Sigmoid colon (tissue), 7 donors: ENCODE results near the gene OGFR. TPM values are rescaled to one million over a fixed set of nuclear protein-coding genes. Genes with fewer than 3 reads are reported as not detected.
A peak's percentile ranks its signal among the peaks of the same experiment; 100 is the strongest.

Experiments
- DNase-seq: peaks from one replicate; pipeline ENCODE4 v3.0.0-alpha.2; 2019
- H3K27ac ChIP-seq, 4 donors: fragments of 200-600 bp; sonication (generic); one replicate each; pipeline ENCODE4 v1.5.1; 2016 to 2019; ENCODE audit warnings: mild to moderate bottlenecking in 1 of 4
- H3K27me3 ChIP-seq, 3 donors: fragments of 200-600 bp; sonication (generic); one replicate each; pipeline ENCODE4 v1.5.1; 2019; ENCODE audit warnings: mild to moderate bottlenecking in 1 of 3
- H3K36me3 ChIP-seq, 4 donors: fragments of 200-600 bp; sonication (generic); one replicate each; pipeline ENCODE4 v1.5.1; 2016 to 2019
- H3K4me1 ChIP-seq, 4 donors: fragments of 200-600 bp; sonication (generic); one replicate each; pipeline ENCODE4 v1.5.1; 2017 to 2019
- H3K4me3 ChIP-seq, 4 donors: fragments of 200-600 bp; sonication (generic); one replicate each; pipeline ENCODE4 v1.5.1; 2017 to 2019; ENCODE audit warnings: mild to moderate bottlenecking in 2 of 4, moderate library complexity in 1 of 4
- H3K9me3 ChIP-seq, 4 donors: fragments of 200-600 bp in 3 of 4; sonication (generic) in 3 of 4; one replicate each; pipeline versions ENCODE4 v1.5.1 to v1.6.1; 2013 to 2019
- CTCF ChIP-seq, 4 experiments: fragments of 450-650 bp in 3 of 4; fragments of 200-600 bp in 1 of 4; IDR thresholded peaks; one replicate each; pipeline ENCODE4 v1.5.1; 2016 to 2019; ENCODE audit warnings: antibody characterized with exemption in 4 of 4, mild to moderate bottlenecking in 3 of 4, moderate library complexity in 2 of 4
- EP300 ChIP-seq, 4 donors: sonication (generic); formaldehyde crosslinking; IDR thresholded peaks; one replicate each; pipeline ENCODE4 v1.6.1; 2017; ENCODE audit warnings: antibody characterized with exemption in 4 of 4
- POLR2A ChIP-seq, 2 donors: fragments of 450-650 bp; IDR thresholded peaks; one replicate each; pipeline ENCODE4 v1.6.1; 2016; ENCODE audit warnings: antibody characterized with exemption in 2 of 2, mild to moderate bottlenecking in 2 of 2, moderate library complexity in 2 of 2
- POLR2AphosphoS5 ChIP-seq, 4 donors: sonication (generic); formaldehyde crosslinking; IDR thresholded peaks; one replicate each; pipeline ENCODE4 v1.6.1; 2017; ENCODE audit warnings: antibody characterized with exemption in 4 of 4
- WGBS, 2 donors: extraction: QIAGEN DNeasy Blood & Tissue Kit; methylation state at CpG; one replicate each; pipeline ENCODE4 v1.1.7; 2013; 5-methylcytosine and 5-hydroxymethylcytosine counted together
- intact Hi-C: fragments of 100-400 bp; cut with DNase I; formaldehyde crosslinking; loops from one replicate; pipeline ENCODE4 v1.15.1; 2023
- polyA plus RNA-seq, 3 donors: library from polyadenylated mRNA; stranded (reverse); fragments of 200-250 nt; gene quantifications; one replicate each; pipeline ENCODE4 v1.2.3, GENCODE V29; 2013
- total RNA-seq, 4 donors: library from RNA; depleted of rRNA; stranded (reverse); fragments of >200 nt; gene quantifications; one replicate each; pipeline ENCODE4 v1.1.0, GENCODE V29; 2016
- donor health status: healthy with polysubstance abuse.
- donor health status: Bipolar disorder and iron deficiency.
- donor health status: healthy.

OGFR gene
- total and polyA plus RNA-seq, 7 donors, result 22.2 to 64.8 (median 46.6) TPM

- Histone ChIP-seq H3K9me3 (no peaks in the 10 kb centered on the region), H3K4me1 (peaks cover 0 to 45% (median 34%) of the 10 kb centered on the region in 4 donors), H3K27me3 (no peaks in the 10 kb centered on the region), H3K4me3 (peak overlapping the region in 3 of 4 donors; percentile 91 to 100 (median 99)), H3K27ac (peak overlapping the region in 3 of 4 donors; percentile 91 to 96 (median 92)), H3K36me3 (peaks cover 26 to 45% (median 36%) of the 10 kb centered on the region in 4 donors)
- TF ChIP-seq CTCF (IDR thresholded peaks at IDR 0.05), result no peak
- no peak for TF ChIP-seq POLR2AphosphoS5 (IDR thresholded peaks at IDR 0.05)
- intact Hi-C loops, result no loop called here
- no peak for DNase-seq
- 73 to 78% methylated on average over 11 of the region's 11 CpGs for WGBS, 2 donors
Measured at GRCh38 chr20:62806383-62807050, 1.9 kb downstream of the OGFR start.

GRCh38 chr20:62807444-62808210 is 3.0 kb downstream of the OGFR start:
- TF ChIP-seq POLR2AphosphoS5 (IDR thresholded peaks at IDR 0.05), result no peak
- TF ChIP-seq CTCF (IDR thresholded peaks at IDR 0.05), result no peak
- no peak for TF ChIP-seq POLR2A (IDR thresholded peaks at IDR 0.05)
- no peak for TF ChIP-seq EP300 (IDR thresholded peaks at IDR 0.05)
- Histone ChIP-seq H3K4me1 (peaks cover 0 to 39% (median 34%) of the 10 kb centered on the region in 4 donors), H3K27ac (no peak overlapping the region), H3K9me3 (no peaks in the 10 kb centered on the region), H3K36me3 (peaks cover 38 to 56% (median 45%) of the 10 kb centered on the region in 4 donors), H3K4me3 (no peak overlapping the region), H3K27me3 (no peaks in the 10 kb centered on the region)
- DNase-seq, result no peak
- WGBS, 2 donors, result 87 to 89% methylated on average over 23 of the region's 23 CpGs
- intact Hi-C loops, result loop anchor here (1.0 kb wide), 1 partner anchor 139 kb away; no protein-coding TSS in a partner anchor

- Histone ChIP-seq H3K4me3 (no peak overlapping the region), H3K27me3 (no peaks in the 10 kb centered on the region), H3K27ac (no peak overlapping the region), H3K4me1 (peaks cover 0 to 35% (median 34%) of the 10 kb centered on the region in 4 donors), H3K9me3 (no peaks in the 10 kb centered on the region), H3K36me3 (peaks cover 38 to 61% (median 50%) of the 10 kb centered on the region in 4 donors)
- intact Hi-C loops, result loop anchor here (1.0 kb wide), 1 partner anchor 140 kb away; no protein-coding TSS in a partner anchor
- WGBS, 2 donors, result 42 to 48% methylated on average over 21 of the region's 21 CpGs
- TF ChIP-seq POLR2AphosphoS5 (IDR thresholded peaks at IDR 0.05), result no peak
- no peak for TF ChIP-seq POLR2A (IDR thresholded peaks at IDR 0.05)
- TF ChIP-seq EP300 (IDR thresholded peaks at IDR 0.05), result no peak
- peak; percentile 63 to 98 (median 87) for TF ChIP-seq CTCF (IDR thresholded peaks at IDR 0.05)
- no peak for DNase-seq
Measured at GRCh38 chr20:62808211-62808865, 3.7 kb downstream of the OGFR start.

GRCh38 chr20:62809530-62810428 is 5.1 kb downstream of the OGFR start:
- 95 to 96% methylated on average over 24 of the region's 24 CpGs for WGBS, 2 donors
- Histone ChIP-seq H3K4me3 (no peak overlapping the region), H3K27ac (no peak overlapping the region), H3K4me1 (peaks cover 0 to 30% (median 29%) of the 10 kb centered on the region in 4 donors), H3K36me3 (peaks cover 38 to 70% (median 50%) of the 10 kb centered on the region in 4 donors), H3K9me3 (no peaks in the 10 kb centered on the region), H3K27me3 (peaks cover 3 to 9% (median 5%) of the 10 kb centered on the region in 3 donors)
- TF ChIP-seq POLR2A (IDR thresholded peaks at IDR 0.05) (no peak), EP300 (IDR thresholded peaks at IDR 0.05) (no peak), POLR2AphosphoS5 (IDR thresholded peaks at IDR 0.05) (no peak), CTCF (IDR thresholded peaks at IDR 0.05) (no peak)
- intact Hi-C loops, result no loop called here
- DNase-seq, result no peak
